HG03064 (cell line): ENCODE results near the gene RNASEL.

Experiments
- ATAC-seq: cut with Tn5 transposase; IDR thresholded peaks from one replicate; pipeline ENCODE4 v1.9.1; 2021; ENCODE audit warnings: low read depth; ENCODE audit not compliant: unreplicated experiment

Gene RNASEL

GRCh38 chr1:182601913-182602312, 12.9 kb upstream of the RNASEL start:
- no peak for ATAC-seq

- ATAC-seq: no peak
Observed at GRCh38 chr1:182601416-182601786, 12.3 kb upstream of the RNASEL start.

GRCh38 chr1:182600745-182601415, 11.8 kb upstream of the RNASEL start:
- ATAC-seq: no peak

- no peak for ATAC-seq
Observed at GRCh38 chr1:182600036-182600713, 11.1 kb upstream of the RNASEL start.

- no peak for ATAC-seq
Observed at GRCh38 chr1:182599339-182599738, 10.3 kb upstream of the RNASEL start.

- ATAC-seq: no peak
Observed at GRCh38 chr1:182598296-182598695, 9.2 kb upstream of the RNASEL start.

GRCh38 chr1:182596934-182597333, 7.9 kb upstream of the RNASEL start:
- no peak for ATAC-seq

- ATAC-seq: no peak
Observed at GRCh38 chr1:182595641-182596240, 6.7 kb upstream of the RNASEL start.

GRCh38 chr1:182589931-182590330, 875 bp upstream of the RNASEL start:
- no peak for ATAC-seq

GRCh38 chr1:182589520-182589919, 464 bp upstream of the RNASEL start:
- ATAC-seq: no peak

GRCh38 chr1:182587666-182588499, 1.2 kb downstream of the RNASEL start:
- no peak for ATAC-seq

GRCh38 chr1:182587093-182587492, 2.0 kb downstream of the RNASEL start:
- ATAC-seq: no peak

- no peak for ATAC-seq
Observed at GRCh38 chr1:182586380-182586779, 2.7 kb downstream of the RNASEL start.

- no peak for ATAC-seq
Observed at GRCh38 chr1:182584746-182585145, 4.3 kb downstream of the RNASEL start.

GRCh38 chr1:182580736-182581135, 8.3 kb downstream of the RNASEL start:
- no peak for ATAC-seq

GRCh38 chr1:182575540-182576149, 13.4 kb downstream of the RNASEL start:
- ATAC-seq: no peak

- no peak for ATAC-seq
Observed at GRCh38 chr1:182574156-182574555, 14.9 kb downstream of the RNASEL start.

- no peak for ATAC-seq
Observed at GRCh38 chr1:182570611-182570970, 18.5 kb downstream of the RNASEL start.

- no peak for ATAC-seq
Observed at GRCh38 chr1:182569939-182570610, 19.0 kb downstream of the RNASEL start.

- no peak for ATAC-seq
Observed at GRCh38 chr1:182568647-182569284, 20.3 kb downstream of the RNASEL start.
